GM23338 (cell line): ENCODE measurements around the gene CNR1.

Source experiments
- CREB1 ChIP-seq: fragments of 250-450 bp; sonication (Bioruptor Pico); IDR thresholded peaks from 2 replicates; pipeline ENCODE4 v1.5.0; 2020; ENCODE audit warnings: low read depth, mild to moderate bottlenecking, moderate library complexity
- CTCF ChIP-seq, 2 experiments: fragments of 200-600 bp in 1 of 2; sonication (generic) in 1 of 2; conservative IDR thresholded peaks; 2 replicates each; pipeline versions ENCODE4 v1.5.1 to v1.6.1; 2016 to 2017; ENCODE audit warnings: antibody characterized with exemption in 2 of 2, low read depth in 2 of 2, mild to moderate bottlenecking in 2 of 2, moderate library complexity in 1 of 2
- EZH2phosphoT487 ChIP-seq: fragments of 200-600 bp; sonication (generic); IDR thresholded peaks from one replicate; pipeline ENCODE4 v1.8.1; 2018; ENCODE audit warnings: antibody characterized with exemption; ENCODE audit not compliant: unreplicated experiment
- NANOG ChIP-seq: IDR thresholded peaks from 2 replicates; pipeline ENCODE4 v1.6.1; 2016; ENCODE audit warnings: antibody characterized with exemption, borderline replicate concordance
- POLR2AphosphoS5 ChIP-seq: IDR thresholded peaks from 2 replicates; pipeline ENCODE4 v1.6.1; 2016; ENCODE audit warnings: antibody characterized with exemption, low read depth
- STAT1 ChIP-seq: IDR thresholded peaks from one replicate; pipeline ENCODE4 v1.6.1; 2016; ENCODE audit warnings: antibody characterized with exemption; ENCODE audit not compliant: unreplicated experiment
- ZNF462 ChIP-seq: fragments of 250-450 bp; sonication (Bioruptor Pico); IDR thresholded peaks from 2 replicates; pipeline ENCODE4 v1.5.0; 2020; ENCODE audit warnings: mild to moderate bottlenecking, moderate library complexity
- TF ChIP-seq, protein P1 (sequence below): IDR thresholded peaks from one replicate; pipeline ENCODE4 v1.6.1; 2018; ENCODE audit warnings: antibody characterized with exemption; ENCODE audit not compliant: unreplicated experiment
- TF ChIP-seq, protein P2 (sequence below): IDR thresholded peaks from 2 replicates; pipeline ENCODE4 v1.6.1; 2016; ENCODE audit warnings: antibody characterized with exemption

GRCh38 chr6:88145298-88145963 lies 20.7 kb downstream of the CNR1 start:
- TF ChIP-seq CTCF (conservative IDR thresholded peaks at IDR 0.05; ENCODE audit: low read depth in 2 of 2) (no peak), EZH2phosphoT487 (no peak), POLR2AphosphoS5 (no peak), ZNF462 (CRISPR knock-in tag) (no peak), CREB1 (CRISPR knock-in tag) (no peak), STAT1 (no peak), NANOG (no peak)
- TF ChIP-seq, protein P1, sequence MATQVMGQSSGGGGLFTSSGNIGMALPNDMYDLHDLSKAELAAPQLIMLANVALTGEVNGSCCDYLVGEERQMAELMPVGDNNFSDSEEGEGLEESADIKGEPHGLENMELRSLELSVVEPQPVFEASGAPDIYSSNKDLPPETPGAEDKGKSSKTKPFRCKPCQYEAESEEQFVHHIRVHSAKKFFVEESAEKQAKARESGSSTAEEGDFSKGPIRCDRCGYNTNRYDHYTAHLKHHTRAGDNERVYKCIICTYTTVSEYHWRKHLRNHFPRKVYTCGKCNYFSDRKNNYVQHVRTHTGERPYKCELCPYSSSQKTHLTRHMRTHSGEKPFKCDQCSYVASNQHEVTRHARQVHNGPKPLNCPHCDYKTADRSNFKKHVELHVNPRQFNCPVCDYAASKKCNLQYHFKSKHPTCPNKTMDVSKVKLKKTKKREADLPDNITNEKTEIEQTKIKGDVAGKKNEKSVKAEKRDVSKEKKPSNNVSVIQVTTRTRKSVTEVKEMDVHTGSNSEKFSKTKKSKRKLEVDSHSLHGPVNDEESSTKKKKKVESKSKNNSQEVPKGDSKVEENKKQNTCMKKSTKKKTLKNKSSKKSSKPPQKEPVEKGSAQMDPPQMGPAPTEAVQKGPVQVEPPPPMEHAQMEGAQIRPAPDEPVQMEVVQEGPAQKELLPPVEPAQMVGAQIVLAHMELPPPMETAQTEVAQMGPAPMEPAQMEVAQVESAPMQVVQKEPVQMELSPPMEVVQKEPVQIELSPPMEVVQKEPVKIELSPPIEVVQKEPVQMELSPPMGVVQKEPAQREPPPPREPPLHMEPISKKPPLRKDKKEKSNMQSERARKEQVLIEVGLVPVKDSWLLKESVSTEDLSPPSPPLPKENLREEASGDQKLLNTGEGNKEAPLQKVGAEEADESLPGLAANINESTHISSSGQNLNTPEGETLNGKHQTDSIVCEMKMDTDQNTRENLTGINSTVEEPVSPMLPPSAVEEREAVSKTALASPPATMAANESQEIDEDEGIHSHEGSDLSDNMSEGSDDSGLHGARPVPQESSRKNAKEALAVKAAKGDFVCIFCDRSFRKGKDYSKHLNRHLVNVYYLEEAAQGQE, result no peak
- TF ChIP-seq, protein P2, sequence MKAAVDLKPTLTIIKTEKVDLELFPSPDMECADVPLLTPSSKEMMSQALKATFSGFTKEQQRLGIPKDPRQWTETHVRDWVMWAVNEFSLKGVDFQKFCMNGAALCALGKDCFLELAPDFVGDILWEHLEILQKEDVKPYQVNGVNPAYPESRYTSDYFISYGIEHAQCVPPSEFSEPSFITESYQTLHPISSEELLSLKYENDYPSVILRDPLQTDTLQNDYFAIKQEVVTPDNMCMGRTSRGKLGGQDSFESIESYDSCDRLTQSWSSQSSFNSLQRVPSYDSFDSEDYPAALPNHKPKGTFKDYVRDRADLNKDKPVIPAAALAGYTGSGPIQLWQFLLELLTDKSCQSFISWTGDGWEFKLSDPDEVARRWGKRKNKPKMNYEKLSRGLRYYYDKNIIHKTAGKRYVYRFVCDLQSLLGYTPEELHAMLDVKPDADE, result no peak
